K562 (cell line): ENCODE data around the gene SERTAD3. TPM values are rescaled to one million over a fixed set of nuclear protein-coding genes. Genes with fewer than 3 reads are reported as not detected.

Experiments
- BACH1 ChIP-seq: fragments of 200-800 bp; sonication (Bioruptor generic); IDR thresholded peaks from 2 replicates; pipeline ENCODE4 v1.6.1; 2016; ENCODE audit warnings: missing genetic modification characterization, missing compliant biosample characterization
- CCNT2 ChIP-seq: IDR thresholded peaks from 2 replicates; pipeline ENCODE4 v1.6.1; 2011; ENCODE audit warnings: borderline replicate concordance, low read depth, mild to moderate bottlenecking, moderate library complexity, mixed read lengths, low read length; ENCODE audit not compliant: insufficient read length; ENCODE audit errors: extremely low read depth
- EGR1 ChIP-seq: fragments of 450-650 bp; conservative IDR thresholded peaks from 2 replicates; pipeline ENCODE4 v1.6.1; 2017; ENCODE audit warnings: mild to moderate bottlenecking
- FOXJ3 ChIP-seq: sonication (generic); formaldehyde crosslinking; IDR thresholded peaks from 2 replicates; pipeline ENCODE4 v1.4.0; 2020; ENCODE audit warnings: mild to moderate bottlenecking, missing genetic modification reagents
- HDGF ChIP-seq: fragments of 450-650 bp; IDR thresholded peaks from 2 replicates; pipeline ENCODE4 v1.6.1; 2016
- HINFP ChIP-seq: fragments of 450-650 bp; conservative IDR thresholded peaks from 2 replicates; pipeline ENCODE4 v1.6.1; 2016; ENCODE audit warnings: missing genetic modification characterization, low read depth, mild to moderate bottlenecking, control low read depth, missing compliant biosample characterization
- HSF4 ChIP-seq: fragments of 250-450 bp; sonication (Bioruptor Pico); IDR thresholded peaks from 2 replicates; pipeline ENCODE4 v2.1.2; 2022; ENCODE audit warnings: mild to moderate bottlenecking, moderate library complexity, borderline replicate concordance
- L3MBTL2 ChIP-seq: fragments of 450-650 bp; IDR thresholded peaks from 2 replicates; pipeline ENCODE4 v1.6.1; 2016; ENCODE audit warnings: mild to moderate bottlenecking, moderate library complexity
- MCM7 ChIP-seq, 2 experiments: fragments of 450-650 bp; IDR thresholded peaks; 2 replicates each; pipeline ENCODE4 v1.6.1; 2016 to 2018
- MED1 ChIP-seq: sonication (generic); formaldehyde crosslinking; IDR thresholded peaks from 2 replicates; pipeline ENCODE4 v1.8.1; 2023; ENCODE audit warnings: missing genetic modification reagents, borderline replicate concordance
- MIER1 ChIP-seq: fragments of 450-650 bp; IDR thresholded peaks from 2 replicates; pipeline ENCODE4 v1.6.1; 2016; ENCODE audit warnings: antibody characterized with exemption, mild to moderate bottlenecking, low read depth
- MXI1 ChIP-seq: IDR thresholded peaks from 2 replicates; pipeline ENCODE4 v1.6.1; 2011; ENCODE audit warnings: low read depth, mild to moderate bottlenecking, improper control_type of control experiment, low read length
- POLR2AphosphoS2 ChIP-seq: IDR thresholded peaks from 2 replicates; pipeline ENCODE4 v1.6.1; 2012; ENCODE audit warnings: low read length, improper control_type of control experiment
- SETDB1 ChIP-seq: IDR thresholded peaks from one replicate; pipeline ENCODE4 v1.6.1; 2012; ENCODE audit warnings: low read length, control low read depth, inconsistent platforms
- SRSF9 ChIP-seq: fragments of 200-400 bp; formaldehyde crosslinking; IDR thresholded peaks from 2 replicates; pipeline ENCODE4 v1.6.1; 2017; ENCODE audit warnings: low read depth, low read length, borderline replicate concordance
- polyA plus RNA-seq, 8 experiments: library from polyadenylated mRNA; depleted of rRNA in 4 of 8; stranded (reverse) in 5 of 8; unstranded in 3 of 8; fragments of >200 nt; fragmentation: Nextera tagmentation in 2 of 8; fragmentation: Illumina TruSeq in 1 of 8; extraction: Ambion mirVana in 2 of 8; extraction: Trizol in 1 of 8; gene quantifications; 2 replicates each; pipeline versions ENCODE4 v1.2.1 to v1.2.3, GENCODE V29; 2011 to 2014; ENCODE audit warnings: inconsistent platforms in 1 of 8, missing spikeins in 1 of 8
- total RNA-seq, 7 experiments: library from RNA; depleted of rRNA in 6 of 7; stranded (reverse); fragments of >200 nt in 6 of 7; fragmentation: Illumina TruSeq in 2 of 7; extraction: Trizol in 2 of 7; gene quantifications; 2 replicates each; pipeline versions ENCODE4 v1.2.1 to v1.2.3, GENCODE V29; 2011 to 2021; ENCODE audit warnings: low replicate concordance in 1 of 7
- TF ChIP-seq, protein P1 (sequence below): sonication (generic); formaldehyde crosslinking; IDR thresholded peaks from 2 replicates; pipeline ENCODE4 v1.8.1; 2023; ENCODE audit warnings: mild to moderate bottlenecking, missing genetic modification reagents, moderate library complexity
- TF ChIP-seq, protein P2 (sequence below): fragments of 250-450 bp; sonication (Bioruptor Pico); IDR thresholded peaks from 2 replicates; pipeline ENCODE4 v1.5.0; 2020; ENCODE audit warnings: mild to moderate bottlenecking
- TF ChIP-seq, protein P3 (sequence below): fragments of 450-650 bp; IDR thresholded peaks from 2 replicates; pipeline ENCODE4 v1.6.1; 2016; ENCODE audit warnings: borderline replicate concordance
- TF ChIP-seq, protein P4 (sequence below): sonication (generic); formaldehyde crosslinking; IDR thresholded peaks from 2 replicates; pipeline ENCODE4 v1.8.0; 2022; ENCODE audit warnings: missing genetic modification reagents, mild to moderate bottlenecking, borderline replicate concordance

Gene SERTAD3
- total and polyA plus RNA-seq, 9 of the 15 experiments (the other 6 are each of a cell fraction or from before 2014, with no cell fraction given) = 5.4 to 28.9 (median 17.5) TPM

- TF ChIP-seq HINFP (tag) (no peak), MXI1 (no peak), HSF4 (CRISPR knock-in tag) (no peak), L3MBTL2 (peak; percentile 71), CCNT2 (peak; percentile 97), BACH1 (tag) (no peak), EGR1 (peak; percentile 55), POLR2AphosphoS2 (no peak), HDGF (peak; percentile 72; the same call in 1 of the 2 replicates), MED1 (no peak), SETDB1 (no peak), FOXJ3 (CRISPR knock-in tag) (no peak), SRSF9 (no peak), MIER1 (no peak), MCM7 (IDR thresholded peaks at IDR 0.05) (no peak)
- TF ChIP-seq, protein P1, sequence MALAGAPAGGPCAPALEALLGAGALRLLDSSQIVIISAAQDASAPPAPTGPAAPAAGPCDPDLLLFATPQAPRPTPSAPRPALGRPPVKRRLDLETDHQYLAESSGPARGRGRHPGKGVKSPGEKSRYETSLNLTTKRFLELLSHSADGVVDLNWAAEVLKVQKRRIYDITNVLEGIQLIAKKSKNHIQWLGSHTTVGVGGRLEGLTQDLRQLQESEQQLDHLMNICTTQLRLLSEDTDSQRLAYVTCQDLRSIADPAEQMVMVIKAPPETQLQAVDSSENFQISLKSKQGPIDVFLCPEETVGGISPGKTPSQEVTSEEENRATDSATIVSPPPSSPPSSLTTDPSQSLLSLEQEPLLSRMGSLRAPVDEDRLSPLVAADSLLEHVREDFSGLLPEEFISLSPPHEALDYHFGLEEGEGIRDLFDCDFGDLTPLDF (CRISPR knock-in tag) = no peak
- TF ChIP-seq, protein P2, sequence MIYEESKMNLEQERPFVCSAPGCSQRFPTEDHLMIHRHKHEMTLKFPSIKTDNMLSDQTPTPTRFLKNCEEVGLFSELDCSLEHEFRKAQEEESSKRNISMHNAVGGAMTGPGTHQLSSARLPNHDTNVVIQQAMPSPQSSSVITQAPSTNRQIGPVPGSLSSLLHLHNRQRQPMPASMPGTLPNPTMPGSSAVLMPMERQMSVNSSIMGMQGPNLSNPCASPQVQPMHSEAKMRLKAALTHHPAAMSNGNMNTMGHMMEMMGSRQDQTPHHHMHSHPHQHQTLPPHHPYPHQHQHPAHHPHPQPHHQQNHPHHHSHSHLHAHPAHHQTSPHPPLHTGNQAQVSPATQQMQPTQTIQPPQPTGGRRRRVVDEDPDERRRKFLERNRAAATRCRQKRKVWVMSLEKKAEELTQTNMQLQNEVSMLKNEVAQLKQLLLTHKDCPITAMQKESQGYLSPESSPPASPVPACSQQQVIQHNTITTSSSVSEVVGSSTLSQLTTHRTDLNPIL = no peak
- TF ChIP-seq, protein P3, sequence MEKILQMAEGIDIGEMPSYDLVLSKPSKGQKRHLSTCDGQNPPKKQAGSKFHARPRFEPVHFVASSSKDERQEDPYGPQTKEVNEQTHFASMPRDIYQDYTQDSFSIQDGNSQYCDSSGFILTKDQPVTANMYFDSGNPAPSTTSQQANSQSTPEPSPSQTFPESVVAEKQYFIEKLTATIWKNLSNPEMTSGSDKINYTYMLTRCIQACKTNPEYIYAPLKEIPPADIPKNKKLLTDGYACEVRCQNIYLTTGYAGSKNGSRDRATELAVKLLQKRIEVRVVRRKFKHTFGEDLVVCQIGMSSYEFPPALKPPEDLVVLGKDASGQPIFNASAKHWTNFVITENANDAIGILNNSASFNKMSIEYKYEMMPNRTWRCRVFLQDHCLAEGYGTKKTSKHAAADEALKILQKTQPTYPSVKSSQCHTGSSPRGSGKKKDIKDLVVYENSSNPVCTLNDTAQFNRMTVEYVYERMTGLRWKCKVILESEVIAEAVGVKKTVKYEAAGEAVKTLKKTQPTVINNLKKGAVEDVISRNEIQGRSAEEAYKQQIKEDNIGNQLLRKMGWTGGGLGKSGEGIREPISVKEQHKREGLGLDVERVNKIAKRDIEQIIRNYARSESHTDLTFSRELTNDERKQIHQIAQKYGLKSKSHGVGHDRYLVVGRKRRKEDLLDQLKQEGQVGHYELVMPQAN = no peak
- TF ChIP-seq, protein P4, sequence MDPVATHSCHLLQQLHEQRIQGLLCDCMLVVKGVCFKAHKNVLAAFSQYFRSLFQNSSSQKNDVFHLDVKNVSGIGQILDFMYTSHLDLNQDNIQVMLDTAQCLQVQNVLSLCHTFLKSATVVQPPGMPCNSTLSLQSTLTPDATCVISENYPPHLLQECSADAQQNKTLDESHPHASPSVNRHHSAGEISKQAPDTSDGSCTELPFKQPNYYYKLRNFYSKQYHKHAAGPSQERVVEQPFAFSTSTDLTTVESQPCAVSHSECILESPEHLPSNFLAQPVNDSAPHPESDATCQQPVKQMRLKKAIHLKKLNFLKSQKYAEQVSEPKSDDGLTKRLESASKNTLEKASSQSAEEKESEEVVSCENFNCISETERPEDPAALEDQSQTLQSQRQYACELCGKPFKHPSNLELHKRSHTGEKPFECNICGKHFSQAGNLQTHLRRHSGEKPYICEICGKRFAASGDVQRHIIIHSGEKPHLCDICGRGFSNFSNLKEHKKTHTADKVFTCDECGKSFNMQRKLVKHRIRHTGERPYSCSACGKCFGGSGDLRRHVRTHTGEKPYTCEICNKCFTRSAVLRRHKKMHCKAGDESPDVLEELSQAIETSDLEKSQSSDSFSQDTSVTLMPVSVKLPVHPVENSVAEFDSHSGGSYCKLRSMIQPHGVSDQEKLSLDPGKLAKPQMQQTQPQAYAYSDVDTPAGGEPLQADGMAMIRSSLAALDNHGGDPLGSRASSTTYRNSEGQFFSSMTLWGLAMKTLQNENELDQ = no peak
Measured at GRCh38 chr19:40433391-40434216, 10.5 kb downstream of the SERTAD3 start (continued).
